A673 (cell line): ENCODE measurements around the gene SIX6.

Source experiments
- EZH2 ChIP-seq: fragments of 200-600 bp; sonication (generic); IDR thresholded peaks from 2 replicates; pipeline ENCODE4 v1.6.1; 2017; ENCODE audit warnings: borderline replicate concordance, low read depth, mild to moderate bottlenecking, mixed read lengths, antibody characterized with exemption, low read length; ENCODE audit not compliant: poor library complexity, severe bottlenecking
- TF ChIP-seq, protein P1 (sequence below): fragments of 300-800, 200-600 bp; sonication (generic); conservative IDR thresholded peaks from 2 replicates; pipeline ENCODE4 v1.5.1; 2017; ENCODE audit warnings: low read depth, mild to moderate bottlenecking, antibody characterized with exemption, low read length, moderate library complexity, mixed read lengths

DNA sequence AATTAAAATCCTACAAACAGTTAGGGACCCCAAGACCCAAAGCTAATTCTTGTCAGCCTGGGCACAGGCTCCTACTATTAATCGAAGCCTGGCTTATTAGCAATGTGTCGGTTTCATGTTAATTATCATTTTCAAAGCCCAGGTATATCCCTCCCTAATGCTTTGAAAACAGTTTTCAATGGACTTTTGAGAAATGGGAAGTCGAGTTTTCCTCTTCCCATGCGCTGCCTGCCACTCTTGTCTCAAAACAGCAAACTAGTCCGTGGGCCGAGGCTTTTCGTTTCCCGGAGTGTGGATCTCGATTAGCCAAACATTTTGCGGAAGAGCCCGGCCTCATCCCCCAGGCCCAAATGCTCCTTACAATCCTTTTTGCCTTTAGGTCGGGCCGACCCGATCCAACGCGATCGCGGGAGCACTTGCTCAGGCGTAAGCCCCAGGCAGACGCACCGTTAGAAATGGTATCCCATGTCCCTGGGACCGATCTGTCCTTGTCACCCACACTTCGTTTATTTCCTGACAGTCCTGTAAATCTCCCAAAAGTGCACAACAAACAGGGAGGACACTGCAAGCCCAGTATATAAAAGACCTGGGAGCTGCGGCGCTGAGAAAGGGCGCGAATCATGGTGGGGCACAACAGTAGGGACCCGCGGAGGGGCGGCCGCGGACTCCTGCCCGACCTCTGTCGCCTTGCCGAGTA, 1.5 kb downstream of the SIX6 start:
- TF ChIP-seq, protein P1, sequence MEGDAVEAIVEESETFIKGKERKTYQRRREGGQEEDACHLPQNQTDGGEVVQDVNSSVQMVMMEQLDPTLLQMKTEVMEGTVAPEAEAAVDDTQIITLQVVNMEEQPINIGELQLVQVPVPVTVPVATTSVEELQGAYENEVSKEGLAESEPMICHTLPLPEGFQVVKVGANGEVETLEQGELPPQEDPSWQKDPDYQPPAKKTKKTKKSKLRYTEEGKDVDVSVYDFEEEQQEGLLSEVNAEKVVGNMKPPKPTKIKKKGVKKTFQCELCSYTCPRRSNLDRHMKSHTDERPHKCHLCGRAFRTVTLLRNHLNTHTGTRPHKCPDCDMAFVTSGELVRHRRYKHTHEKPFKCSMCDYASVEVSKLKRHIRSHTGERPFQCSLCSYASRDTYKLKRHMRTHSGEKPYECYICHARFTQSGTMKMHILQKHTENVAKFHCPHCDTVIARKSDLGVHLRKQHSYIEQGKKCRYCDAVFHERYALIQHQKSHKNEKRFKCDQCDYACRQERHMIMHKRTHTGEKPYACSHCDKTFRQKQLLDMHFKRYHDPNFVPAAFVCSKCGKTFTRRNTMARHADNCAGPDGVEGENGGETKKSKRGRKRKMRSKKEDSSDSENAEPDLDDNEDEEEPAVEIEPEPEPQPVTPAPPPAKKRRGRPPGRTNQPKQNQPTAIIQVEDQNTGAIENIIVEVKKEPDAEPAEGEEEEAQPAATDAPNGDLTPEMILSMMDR: no peak
- TF ChIP-seq EZH2: peak; percentile 22
